ENCODE data around the gene PTGER1.

The PTGER1 gene

GRCh38 chr19:14517840-14518505 lies 42.8 kb upstream of the PTGER1 start, which contains the start of gene DNAJB1:
Gene DNAJB1, minus strand, starts transcription at chr19:14518397. Its CDS starts 48 bp downstream, at chr19:14518349.
- Histone ChIP-seq H4K20me1 (ENCODE audit: insufficient read depth) (peaks cover 17% of the 10 kb centered on the region; the same call in 1 of the 2 replicates), H3K79me2 (ENCODE audit: insufficient read depth, low read depth) (peaks cover 23% of the 10 kb centered on the region), H3K27me3 (ENCODE audit: insufficient read depth, low read depth) (no peaks in the 10 kb centered on the region), H3K4me1 (ENCODE audit: low read depth, poor library complexity, severe bottlenecking) (peaks cover 22% of the 10 kb centered on the region), H3K36me3 (ENCODE audit: insufficient read depth) (peaks cover 10% of the 10 kb centered on the region; the same call in 1 of the 2 replicates), H3K4me3 (IDR thresholded peaks at IDR 0.05; ENCODE audit: insufficient read depth, low read depth, low read length) (no peak within 1 kb of the TSS), H2AFZ (ENCODE audit: low read depth) (peak within 1 kb of the TSS; percentile 80), H3K9ac (peak within 1 kb of the TSS; percentile 77), H3K4me2 (peak within 1 kb of the TSS; percentile 79), H3K27ac (peak within 1 kb of the TSS; percentile 66)
- no peak for TF ChIP-seq CTCF (conservative IDR thresholded peaks at IDR 0.05; ENCODE audit: low read depth, low read length)

GRCh38 chr19:14517446-14517839 lies 42.3 kb upstream of the PTGER1 start:
- peak overlapping the region; percentile 79 for H3K4me2 ChIP-seq
- H2AFZ ChIP-seq (ENCODE audit: low read depth), result peak overlapping the region; percentile 52

GRCh38 chr19:14516746-14517438 lies 41.7 kb upstream of the PTGER1 start:
- TF ChIP-seq CTCF (conservative IDR thresholded peaks at IDR 0.05; ENCODE audit: low read depth, low read length), result no peak
- H3K4me3 ChIP-seq (IDR thresholded peaks at IDR 0.05; ENCODE audit: insufficient read depth, low read depth, low read length), result no peak overlapping the region
- H3K4me1 ChIP-seq (ENCODE audit: low read depth, poor library complexity, severe bottlenecking), result peaks cover 22% of the 10 kb centered on the region
- peaks cover 10% of the 10 kb centered on the region; the same call in 1 of the 2 replicates for H3K36me3 ChIP-seq (ENCODE audit: insufficient read depth)
- peaks cover 23% of the 10 kb centered on the region for H3K79me2 ChIP-seq (ENCODE audit: insufficient read depth, low read depth)
- H4K20me1 ChIP-seq (ENCODE audit: insufficient read depth), result peaks cover 17% of the 10 kb centered on the region; the same call in 1 of the 2 replicates
- H3K27ac ChIP-seq, result peak overlapping the region; percentile 21; the same call in 1 of the 2 replicates
- H3K27me3 ChIP-seq (ENCODE audit: insufficient read depth, low read depth), result no peaks in the 10 kb centered on the region
- H3K4me2 ChIP-seq, result peak overlapping the region; percentile 79
- no peak overlapping the region for H2AFZ ChIP-seq (ENCODE audit: low read depth)
- peak overlapping the region; percentile 77; the same call in 1 of the 2 replicates for H3K9ac ChIP-seq

More at GRCh38 chr19:14517446-14517839, 42.3 kb upstream of the PTGER1 start:
- Histone ChIP-seq H3K27me3 (ENCODE audit: insufficient read depth, low read depth) (no peaks in the 10 kb centered on the region), H3K79me2 (ENCODE audit: insufficient read depth, low read depth) (peaks cover 23% of the 10 kb centered on the region), H3K4me3 (IDR thresholded peaks at IDR 0.05; ENCODE audit: insufficient read depth, low read depth, low read length) (no peak overlapping the region), H3K4me1 (ENCODE audit: low read depth, poor library complexity, severe bottlenecking) (peaks cover 22% of the 10 kb centered on the region), H3K9ac (peak overlapping the region; percentile 77), H4K20me1 (ENCODE audit: insufficient read depth) (peaks cover 17% of the 10 kb centered on the region; the same call in 1 of the 2 replicates), H3K27ac (peak overlapping the region; percentile 21; the same call in 1 of the 2 replicates), H3K36me3 (ENCODE audit: insufficient read depth) (peaks cover 10% of the 10 kb centered on the region; the same call in 1 of the 2 replicates)
- TF ChIP-seq CTCF (conservative IDR thresholded peaks at IDR 0.05; ENCODE audit: low read depth, low read length), result no peak

- Histone ChIP-seq H3K4me1 (ENCODE audit: low read depth, poor library complexity, severe bottlenecking) (peaks cover 22% of the 10 kb centered on the region), H3K79me2 (ENCODE audit: insufficient read depth, low read depth) (peaks cover 23% of the 10 kb centered on the region), H3K36me3 (ENCODE audit: insufficient read depth) (peaks cover 10% of the 10 kb centered on the region; the same call in 1 of the 2 replicates), H3K4me3 (IDR thresholded peaks at IDR 0.05; ENCODE audit: insufficient read depth, low read depth, low read length) (no peak overlapping the region), H3K4me2 (peak overlapping the region; percentile 79), H3K27me3 (ENCODE audit: insufficient read depth, low read depth) (no peaks in the 10 kb centered on the region), H4K20me1 (ENCODE audit: insufficient read depth) (peaks cover 17% of the 10 kb centered on the region; the same call in 1 of the 2 replicates), H3K27ac (no peak overlapping the region), H3K9ac (no peak overlapping the region), H2AFZ (ENCODE audit: low read depth) (no peak overlapping the region)
- no peak for TF ChIP-seq CTCF (conservative IDR thresholded peaks at IDR 0.05; ENCODE audit: low read depth, low read length)
These were observed 40.9 kb upstream of the PTGER1 start for GRCh38 chr19:14516048-14516534.
